ENCODE measurements around the gene LTK. TPM values are rescaled to one million over a fixed set of nuclear protein-coding genes. Genes with fewer than 3 reads are reported as not detected.

The LTK gene
- total RNA-seq, 1 experiment from 2014 or later = 4.3 TPM

DNA sequence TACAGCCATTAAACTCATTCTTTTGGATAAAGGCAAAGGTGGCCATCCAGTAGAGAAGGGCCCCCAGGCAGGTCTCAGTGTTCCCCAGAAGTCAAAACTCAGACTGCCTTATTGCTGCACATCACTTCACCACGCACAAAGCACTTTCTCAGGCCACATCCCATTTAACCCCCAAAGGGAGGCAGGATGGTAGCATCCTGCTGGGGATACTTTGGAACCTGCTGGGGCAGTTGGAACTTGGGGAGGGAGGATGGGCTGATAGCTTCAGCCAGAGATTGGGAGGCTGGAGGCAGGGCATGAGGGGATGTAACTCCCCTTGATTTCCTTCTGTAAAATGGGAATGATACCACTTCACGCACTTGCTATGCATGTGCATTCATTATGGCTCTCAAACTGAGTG, 15.0 kb downstream of the LTK start:
- DNase-seq (ENCODE audit: low spot score) = no peak

DNA sequence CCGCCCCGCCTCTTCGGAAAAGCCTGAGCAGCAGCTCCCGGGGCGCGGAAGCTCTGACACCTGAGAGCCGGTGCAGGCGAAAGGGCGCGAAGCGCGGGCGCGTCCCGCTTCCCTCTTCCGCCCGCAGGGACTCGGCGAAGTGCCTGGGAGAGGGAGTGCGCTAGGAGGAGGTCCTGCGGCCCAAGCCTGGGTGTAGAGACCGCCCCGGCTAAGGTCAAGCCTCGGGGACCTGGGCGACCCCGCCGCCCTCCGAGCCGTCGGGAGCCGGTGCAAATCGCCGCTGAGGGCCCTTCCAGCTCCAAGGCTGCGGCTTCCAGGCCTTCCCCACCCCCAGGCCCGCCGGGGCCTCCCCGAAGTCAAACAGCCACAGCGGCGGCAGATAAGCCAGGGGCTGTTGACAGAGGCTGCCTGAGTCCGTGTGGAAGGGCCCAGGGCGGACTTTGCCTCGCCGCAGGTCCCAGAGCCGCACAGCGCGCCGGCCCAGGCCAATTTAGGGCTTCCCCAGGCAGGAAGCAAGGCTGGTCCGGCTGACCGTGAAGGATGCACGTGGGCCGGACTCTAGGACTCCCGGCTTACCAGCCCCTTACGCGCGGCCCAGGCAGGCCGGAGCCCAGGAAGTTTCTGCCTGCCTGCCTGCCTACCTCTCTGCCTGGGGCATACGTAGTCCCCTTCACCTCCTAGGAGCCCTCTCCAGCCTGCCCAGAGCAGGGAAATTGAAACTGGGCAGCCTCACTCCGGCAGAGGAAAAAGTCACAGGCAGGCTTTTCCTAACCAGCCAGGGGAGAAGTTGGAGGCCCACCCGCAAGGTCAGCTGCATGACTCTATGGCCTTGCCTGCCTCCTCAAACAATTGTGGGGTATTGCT, 17.7 kb downstream of the LTK start:
- no peak for DNase-seq (ENCODE audit: low spot score)

DNA sequence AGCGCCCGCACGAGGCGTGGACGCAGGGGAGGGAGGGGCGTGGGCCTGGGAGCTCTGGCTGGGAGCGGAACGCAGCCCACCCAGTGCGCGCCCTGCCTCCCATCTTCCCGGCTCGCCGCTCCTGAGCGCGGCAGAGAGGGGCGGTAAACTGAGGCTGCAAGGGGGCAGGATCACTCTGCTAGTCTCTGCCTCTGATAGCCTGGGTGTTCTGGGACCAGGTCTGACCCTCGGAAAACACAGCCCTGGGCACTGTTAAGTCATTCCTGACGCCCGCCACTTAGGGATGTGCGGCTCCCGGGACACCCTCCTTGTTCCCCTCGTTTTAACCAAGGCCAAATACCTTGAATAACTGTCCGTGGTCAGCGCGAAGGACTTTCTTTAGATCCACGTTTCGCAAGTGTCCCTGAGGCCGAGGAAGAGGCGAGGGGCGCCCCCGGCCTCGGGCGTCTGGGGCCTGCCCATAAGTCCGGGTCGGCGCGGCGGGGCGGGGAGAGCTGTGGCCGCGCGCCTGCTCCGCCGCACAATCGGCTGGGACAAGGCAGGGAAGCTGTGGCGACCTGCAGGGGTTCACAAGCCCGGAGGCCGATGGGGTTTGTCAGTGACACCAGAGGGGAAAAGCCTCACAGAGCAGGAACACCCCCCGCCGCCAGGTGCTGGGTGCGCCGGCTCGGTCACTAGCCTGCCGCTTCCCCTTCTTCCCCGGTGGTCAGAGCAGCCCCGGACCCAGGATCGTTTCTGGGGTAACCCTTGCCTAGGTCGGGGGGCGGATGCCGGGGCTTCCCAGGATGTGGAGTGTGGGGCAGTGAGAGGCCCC, 18.5 kb downstream of the LTK start:
- no peak for DNase-seq (ENCODE audit: low spot score)

DNA sequence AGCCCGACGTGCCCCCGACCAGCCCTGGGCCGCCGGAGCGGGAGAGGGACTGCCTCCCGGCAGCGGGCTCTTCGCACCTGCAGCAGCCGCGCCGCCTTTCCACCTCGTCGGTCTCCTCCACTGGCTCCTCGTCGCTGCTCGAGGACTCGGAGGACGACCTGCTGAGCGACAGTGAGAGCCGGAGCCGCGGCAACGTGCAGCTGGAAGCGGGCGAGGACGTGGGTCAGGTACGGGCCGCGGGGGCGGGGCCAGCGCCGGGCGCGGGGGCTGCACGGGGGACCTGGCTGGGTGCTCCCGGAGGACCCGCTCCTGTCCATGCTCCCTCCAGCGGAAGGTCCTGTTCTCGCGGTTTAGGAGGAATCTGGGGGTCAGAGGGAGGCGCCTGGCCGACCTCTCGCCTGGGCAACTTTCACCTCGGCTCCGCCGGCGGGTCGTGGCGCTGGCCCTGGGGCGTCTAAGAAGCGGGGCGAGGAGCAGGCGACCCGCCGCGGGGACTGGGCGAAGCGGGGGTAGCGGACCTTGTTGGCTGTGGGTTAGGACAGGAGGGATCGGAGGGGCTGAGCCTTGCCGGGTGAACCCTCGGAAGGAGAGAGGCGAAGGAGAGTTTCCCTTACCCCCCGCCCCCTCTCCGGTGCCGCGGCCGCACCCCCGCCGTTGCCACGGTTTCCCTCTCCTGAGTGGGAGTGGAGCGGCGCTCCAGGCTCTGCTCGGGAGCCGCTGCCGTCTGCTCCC, 19.3 kb downstream of the LTK start:
- no peak for DNase-seq (ENCODE audit: low spot score)

DNA sequence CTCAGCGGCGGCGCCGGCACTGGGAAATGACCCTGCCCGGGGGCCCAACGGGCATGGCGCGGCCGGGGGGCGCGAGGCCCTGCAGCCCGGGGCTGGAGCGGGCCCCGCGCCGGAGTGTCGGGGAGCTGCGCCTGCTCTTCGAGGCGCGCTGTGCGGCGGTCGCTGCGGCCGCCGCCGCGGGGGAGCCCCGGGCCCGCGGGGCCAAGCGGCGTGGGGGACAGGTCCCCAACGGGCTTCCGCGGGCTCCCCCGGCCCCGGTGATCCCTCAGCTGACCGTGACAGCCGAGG, 19.8 kb downstream of the LTK start:
- DNase-seq (ENCODE audit: low spot score) = no peak

DNA sequence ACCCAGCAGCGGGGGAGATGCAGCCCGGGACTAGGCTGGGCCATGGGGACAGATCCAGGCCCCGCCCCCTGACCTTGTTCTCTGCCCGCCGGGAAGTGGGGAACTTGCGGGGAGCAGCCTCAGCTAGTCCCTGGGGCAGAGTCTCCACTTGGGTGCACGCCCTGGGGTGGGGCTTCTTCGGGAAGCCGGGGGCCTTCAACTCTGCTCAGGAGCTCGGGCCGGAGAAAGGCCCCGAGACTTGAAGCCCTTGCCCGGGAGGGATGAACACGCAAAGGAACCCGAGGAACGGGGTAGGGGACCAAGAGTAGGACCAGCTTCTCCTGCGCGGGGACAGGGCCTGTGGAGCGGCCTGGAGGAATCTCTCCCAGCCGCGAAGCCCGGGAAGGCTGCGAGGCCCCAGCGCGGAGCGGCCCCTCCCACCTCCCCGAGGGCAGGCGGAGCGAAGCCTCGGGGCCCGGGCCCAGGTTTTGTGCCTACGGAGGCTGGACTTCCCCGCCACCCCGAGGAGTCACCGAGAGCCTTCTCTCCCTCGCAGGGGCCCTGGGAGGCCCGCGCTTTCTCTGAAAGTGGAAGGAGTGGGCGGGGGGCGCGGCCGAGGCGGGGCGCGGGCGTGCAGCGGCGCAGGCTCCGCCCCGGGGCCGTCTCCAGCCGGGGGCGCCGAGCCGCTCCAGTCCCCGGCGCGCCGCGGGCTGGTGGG, 20.3 kb downstream of the LTK start, which contains the start of gene ITPKA:
ITPKA (plus strand) TSS at position 670 of the 697 bp plus-strand sequence. CDS start 54 bp downstream, outside the sequence.
- DNase-seq (ENCODE audit: low spot score) = peak; percentile 81

DNA sequence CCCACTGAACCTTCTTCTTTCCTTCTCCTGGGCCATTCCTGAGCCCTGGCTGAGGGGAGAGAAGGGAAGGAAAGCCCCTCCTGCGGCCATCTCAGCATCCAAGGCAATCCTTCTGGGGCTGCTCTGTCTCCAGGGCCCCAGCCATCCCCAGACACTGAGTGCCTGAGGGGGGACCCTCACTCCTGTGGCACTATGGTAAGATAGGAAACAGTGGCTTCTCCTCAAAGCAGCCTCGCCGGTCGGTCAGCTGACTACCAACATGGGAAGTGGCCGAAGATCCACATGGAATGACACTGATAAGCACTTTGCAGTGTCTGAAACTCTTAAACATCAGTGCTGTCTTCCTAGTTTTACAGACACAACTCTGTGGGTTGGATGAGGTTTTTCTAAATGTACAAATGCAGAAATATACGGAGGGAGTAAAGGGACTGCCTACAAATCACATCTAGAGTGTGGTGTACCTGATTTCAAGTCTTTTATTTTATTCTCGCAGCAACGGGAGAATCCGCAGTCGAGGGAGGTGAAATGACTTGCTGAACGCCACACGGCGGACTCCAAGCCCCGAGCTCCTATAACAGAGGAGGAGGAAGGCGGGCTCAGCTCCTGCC, 20.9 kb downstream of the LTK start:
- DNase-seq (ENCODE audit: low spot score) = peak; percentile 32

DNA sequence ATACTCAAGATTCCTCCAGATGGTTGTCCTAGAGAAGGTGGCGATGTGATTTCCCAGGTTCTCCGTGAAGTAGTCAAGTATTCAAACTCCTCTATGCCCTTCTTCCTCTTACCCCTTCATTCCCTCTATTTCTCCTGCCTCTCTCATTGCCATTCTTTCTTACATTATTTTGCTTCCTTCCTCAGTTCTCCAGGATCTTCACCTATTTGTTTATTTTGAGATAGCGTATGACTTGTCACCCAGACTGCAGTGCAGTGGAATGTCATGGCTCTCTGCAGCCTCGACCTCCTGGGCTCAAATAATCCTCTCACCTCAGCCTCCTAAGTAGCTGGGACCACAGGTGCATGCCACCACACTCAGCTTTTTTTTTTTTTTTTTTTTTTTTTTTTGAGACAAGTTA, 21.7 kb downstream of the LTK start:
- no peak for DNase-seq (ENCODE audit: low spot score)

DNA sequence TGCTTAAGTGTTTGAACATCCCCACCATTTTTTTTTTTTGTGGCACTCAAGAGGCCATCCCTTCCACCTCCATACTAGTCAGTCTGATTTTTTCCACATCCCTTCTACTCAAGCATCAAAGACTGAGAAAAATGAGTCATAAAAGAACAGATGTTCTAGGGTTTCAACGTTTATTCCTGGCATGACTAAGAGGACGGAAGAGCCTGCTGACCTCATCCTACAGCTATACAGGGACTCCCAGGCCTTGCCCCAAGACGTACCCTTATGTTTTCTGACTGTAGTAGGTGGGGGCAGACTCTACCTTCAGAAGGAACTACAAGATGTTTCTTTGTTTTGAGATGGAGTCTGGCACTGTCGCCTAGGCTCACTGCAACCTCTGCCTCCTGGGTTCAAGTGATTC, 23.3 kb downstream of the LTK start:
- DNase-seq (ENCODE audit: low spot score) = peak; percentile 97

DNA sequence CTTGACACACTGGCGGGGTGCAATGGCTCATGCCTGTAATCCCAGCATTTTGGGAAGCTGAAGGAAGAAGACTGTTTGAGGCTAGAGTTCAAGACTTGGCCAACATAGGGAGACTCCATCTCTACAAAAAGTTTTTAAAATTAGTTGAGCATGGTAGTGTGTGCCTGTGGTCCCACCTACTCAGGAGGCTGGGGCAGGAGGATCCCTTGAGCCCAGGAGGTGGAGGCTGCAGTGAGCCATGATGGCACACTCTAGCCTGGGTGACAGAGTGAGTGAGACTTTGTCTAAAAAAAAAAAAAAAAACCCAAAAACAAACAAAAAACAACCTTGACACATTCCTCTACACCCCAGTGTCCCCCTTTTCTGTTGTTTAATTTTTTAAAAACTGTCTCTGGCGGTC, 24.0 kb downstream of the LTK start:
- DNase-seq (ENCODE audit: low spot score) = no peak

DNA sequence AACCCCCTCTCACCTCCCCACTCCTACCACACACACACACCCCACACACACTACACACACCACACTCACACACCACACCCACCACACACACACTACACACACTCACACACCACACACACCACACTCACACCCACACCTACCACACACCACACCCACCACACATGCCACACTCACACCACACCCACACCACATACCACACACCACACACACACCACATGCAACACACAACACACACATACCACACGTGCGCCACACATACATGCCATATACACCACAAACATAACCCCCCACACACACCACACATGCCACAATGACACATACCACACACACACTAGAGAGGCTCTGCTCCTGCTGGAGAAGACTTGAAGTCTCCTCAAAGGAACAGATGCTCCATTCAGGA, 25.8 kb downstream of the LTK start:
- DNase-seq (ENCODE audit: low spot score) = no peak

DNA sequence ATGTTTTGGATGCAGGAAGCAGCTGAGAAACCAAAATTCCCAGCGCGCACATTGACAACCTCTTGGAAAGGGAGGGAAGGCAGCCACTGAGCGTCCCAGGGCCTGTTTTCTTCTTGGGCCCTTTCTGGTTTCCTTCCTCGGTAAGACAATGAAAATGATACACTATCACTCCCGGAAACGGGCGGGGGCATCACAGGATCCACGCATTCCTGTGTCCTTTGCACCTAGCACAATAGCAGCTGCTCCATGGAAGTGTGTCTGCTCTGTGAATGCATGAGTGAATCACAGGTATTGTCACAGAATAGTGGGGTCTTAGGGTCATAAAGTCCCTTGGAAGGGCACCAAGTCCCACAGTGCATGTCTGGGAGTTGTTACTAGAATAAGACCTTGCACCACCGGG, 26.2 kb downstream of the LTK start:
- DNase-seq (ENCODE audit: low spot score) = no peak

DNA sequence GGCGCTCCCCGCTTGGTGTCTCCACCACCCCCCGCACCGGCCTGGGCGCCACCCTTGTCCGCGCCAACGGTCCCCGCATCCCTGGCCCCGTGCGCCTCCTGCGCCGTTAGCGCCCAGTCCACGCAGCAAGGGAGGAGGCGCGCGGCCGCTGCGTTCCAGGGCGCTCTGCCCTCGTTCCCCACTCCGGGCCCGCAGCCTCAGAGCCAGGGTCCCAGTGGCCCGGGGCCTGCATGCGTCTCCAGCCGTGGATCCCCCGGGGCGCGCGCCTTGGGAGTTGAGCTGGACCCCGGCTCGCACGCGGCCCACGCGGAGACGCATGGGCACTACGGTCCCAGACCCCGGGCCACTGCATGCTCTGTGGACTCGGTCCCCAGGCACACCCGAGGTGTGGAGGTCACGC, 27.3 kb downstream of the LTK start:
- no peak for DNase-seq (ENCODE audit: low spot score)

DNA sequence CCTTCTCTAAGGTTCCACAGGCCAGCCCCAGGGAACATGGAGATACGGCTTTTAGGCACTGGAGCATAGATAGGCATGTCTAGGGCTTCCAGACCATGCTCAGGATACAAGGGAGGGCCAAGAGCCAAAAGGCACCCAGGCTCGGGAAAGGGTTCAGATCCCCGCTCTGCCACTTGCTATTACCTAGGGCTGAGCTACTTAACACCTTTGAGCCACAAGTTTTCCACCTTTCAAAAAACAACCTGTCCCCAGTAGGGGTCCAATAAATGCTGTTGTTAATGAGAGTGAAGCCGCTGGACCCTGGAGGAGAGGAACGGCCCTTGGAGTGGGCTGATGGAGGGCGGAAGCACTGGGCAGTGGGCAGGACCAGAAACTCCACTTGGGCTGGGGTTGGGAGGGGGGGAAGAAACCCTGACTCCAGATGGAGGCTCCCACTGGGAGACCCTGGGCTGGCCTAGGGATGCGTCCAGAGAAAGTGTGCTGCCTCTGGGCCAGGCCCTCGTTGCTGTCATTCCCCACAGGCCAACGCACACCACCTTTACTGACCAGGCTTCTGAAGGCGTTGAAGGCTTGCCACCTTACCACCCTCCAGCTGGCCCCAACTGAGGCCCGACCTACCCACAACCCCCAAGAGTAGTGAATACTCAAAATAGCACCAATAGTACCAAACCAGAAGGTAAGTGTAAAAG, 28.5 kb downstream of the LTK start:
- DNase-seq (ENCODE audit: low spot score) = no peak

DNA sequence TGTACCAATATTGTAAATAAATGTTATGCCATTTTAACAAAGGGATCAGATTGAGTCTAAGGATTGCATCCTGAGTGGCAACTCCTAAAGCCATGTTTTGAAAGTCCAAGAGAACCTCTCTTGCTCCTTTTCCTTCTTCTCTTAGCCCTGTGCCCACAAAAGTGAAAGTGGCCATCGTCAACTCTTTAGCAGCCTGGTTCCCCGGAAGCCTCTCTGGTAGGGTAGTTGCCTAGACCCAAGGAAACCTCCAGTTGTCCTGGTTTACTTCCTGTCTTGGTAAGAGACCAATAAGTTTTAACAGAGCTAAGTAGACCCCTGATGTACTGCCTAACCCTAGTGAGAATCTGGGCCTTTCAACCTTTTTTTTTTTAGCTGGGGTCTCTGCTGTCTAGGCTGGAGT, 30.1 kb downstream of the LTK start:
- no peak for DNase-seq (ENCODE audit: low spot score)

DNA sequence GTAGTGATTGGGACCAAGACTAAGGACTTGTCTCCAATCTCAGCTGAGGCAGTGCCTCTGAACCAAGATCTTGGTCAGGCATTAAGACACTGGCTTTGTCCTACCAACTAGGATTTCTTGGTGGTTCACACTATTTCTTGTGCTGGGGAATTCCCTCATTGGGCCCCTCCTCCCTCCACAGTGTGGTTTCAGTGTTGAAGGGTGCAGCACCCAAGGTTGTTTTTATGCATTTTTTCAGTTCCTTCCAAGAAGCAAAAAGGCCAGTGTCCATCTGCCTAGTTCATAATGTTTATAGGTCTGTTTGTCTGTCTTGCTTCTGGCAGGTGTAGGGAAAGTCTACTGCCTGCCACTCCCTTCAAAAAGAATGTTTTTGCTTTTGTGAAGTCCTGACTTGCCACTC, 30.5 kb downstream of the LTK start:
- DNase-seq (ENCODE audit: low spot score) = no peak

DNA sequence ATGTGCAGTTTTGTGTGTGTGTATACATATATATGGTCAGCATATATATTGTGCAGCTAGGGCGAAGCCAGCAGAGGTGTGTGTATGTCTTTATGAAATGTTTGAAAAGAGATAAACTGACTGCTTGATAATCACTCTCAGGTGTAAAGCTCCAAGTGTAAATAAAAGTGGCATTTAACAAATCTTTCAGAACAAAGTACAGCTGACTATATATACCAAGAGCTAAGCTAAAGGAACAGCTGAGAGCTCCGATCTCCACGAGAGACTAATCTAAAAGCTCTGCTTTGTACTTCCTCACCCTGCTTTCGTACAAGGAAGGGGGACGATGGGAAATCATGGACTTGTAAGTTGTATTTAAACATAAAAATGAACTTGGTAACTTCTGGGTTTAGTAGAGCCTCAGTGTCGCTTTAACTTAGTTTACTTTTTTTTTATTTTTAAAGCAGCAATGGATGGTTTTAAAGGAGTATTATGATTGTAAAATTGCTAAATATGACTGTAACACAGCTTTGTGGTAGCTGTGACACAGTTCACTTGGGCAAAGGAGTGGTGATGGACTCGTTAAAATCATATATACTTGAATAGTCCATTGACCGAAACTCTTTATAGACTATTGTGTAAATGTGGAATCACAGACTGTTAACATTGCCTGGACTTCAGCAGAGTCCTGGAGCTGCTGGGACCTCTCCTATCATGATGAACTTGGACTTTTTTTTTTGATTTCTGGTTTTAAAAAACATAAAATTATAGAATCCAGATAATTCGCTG, 31.3 kb downstream of the LTK start:
- DNase-seq (ENCODE audit: low spot score) = no peak

DNA sequence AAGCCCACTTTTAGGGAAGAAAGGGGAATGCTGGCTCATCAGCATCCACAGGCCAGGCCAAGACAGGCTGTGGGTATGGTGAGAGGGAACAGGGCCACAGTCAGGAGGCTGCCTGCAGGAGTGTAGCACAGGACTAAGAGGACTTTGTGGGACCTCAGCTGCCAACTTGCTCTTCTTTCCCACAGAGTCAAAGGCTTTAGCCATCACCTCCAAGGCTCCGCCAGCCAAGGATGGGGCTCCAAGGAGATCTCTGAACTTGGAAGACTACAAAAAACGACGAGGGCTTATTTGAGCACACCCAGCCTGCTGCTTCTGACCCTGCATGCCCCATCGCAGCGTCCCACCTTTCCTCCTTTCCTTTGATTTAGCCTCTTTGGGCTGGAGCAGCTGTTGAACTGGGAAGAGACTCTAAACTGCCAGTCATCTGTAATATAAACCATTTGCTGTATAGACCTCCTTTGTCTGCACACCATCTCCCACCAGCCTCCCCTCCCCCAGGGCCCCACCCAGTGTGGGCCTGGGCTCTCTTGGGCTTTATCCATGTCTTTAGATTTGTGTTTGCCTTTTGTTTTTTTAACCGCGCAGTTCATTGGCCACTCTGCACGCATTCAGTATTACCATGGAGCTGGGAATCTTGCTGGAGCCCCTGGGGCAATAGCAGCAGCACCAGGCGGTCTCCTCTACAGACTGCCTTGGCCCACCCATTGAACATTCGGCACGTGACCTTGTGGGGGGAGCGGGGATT, 33.1 kb downstream of the LTK start:
- DNase-seq (ENCODE audit: low spot score) = no peak

DNA sequence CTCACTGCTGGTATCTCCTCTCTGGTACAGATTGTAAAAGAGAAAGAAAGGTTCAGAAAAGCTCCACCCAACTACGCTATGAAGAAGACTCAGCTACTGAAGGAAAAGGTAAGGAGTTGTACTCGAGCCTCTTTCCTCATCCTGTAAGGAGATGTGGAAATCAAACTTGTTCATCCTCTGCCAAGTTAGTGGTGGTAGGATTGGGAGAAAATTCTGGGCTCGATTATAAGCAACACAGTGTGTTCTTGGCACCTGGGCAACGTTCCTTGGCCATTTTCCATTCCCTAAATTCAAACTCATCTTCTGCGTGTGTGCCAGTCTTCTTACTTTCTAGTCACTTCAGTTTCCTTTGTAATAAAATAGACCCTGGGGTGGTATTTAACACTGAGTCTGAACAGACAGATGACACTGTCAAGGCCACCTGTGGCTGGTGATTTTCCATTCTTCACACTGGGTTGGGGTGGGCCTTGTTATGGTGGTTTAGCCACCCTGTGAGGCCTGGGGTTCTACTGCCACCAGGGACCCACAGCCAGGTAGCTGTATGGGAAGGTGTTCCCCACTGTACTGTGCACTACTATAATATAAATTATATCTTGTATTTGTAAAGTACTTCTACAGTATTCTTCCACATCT, 37.1 kb downstream of the LTK start:
- no peak for DNase-seq (ENCODE audit: low spot score)
